ENCODE data around the gene XPO6.
A peak's percentile ranks its signal among the peaks of the same experiment; 100 is the strongest.

Gene XPO6

DNA sequence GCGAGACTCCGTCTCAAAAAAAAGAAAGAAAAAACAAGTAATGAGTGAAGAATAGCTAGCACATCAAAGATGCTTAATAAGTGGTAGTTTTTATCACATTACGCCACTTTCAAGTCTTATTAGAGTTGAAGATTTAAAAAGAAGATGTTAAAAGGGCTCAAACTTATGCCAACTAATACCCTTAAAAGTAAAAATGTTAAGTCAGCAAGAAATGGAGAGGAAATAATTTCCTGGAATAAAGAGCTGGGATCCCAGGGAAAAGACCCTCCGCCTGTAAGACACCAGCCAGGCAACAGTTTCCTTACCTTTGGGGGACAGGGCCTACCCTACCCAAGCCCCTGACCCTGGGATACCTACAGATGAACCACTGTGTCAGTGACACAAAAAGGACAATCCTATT lies 3.6 kb downstream of the XPO6 start:
- no peak for DNase-seq (ENCODE audit: low spot score)

DNA sequence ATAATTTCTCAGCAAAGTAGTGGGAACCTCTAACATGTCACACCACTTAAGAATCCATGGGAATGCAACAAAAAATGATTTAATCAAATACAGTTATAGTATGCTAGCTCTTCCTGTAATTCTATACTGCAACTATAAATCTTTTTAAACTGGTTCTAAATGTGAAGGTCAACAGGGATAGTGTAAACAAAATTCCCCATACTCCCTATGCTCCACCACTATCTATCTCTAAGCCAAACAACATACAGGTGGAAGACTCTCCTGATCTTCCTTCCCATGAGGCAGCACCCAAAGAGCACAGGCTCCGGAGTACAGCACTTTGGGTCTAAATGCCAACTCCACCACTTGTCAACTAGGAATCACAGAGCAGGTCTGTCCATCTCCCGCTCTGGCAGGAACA lies 4.4 kb downstream of the XPO6 start:
- DNase-seq (ENCODE audit: low spot score) = no peak

DNA sequence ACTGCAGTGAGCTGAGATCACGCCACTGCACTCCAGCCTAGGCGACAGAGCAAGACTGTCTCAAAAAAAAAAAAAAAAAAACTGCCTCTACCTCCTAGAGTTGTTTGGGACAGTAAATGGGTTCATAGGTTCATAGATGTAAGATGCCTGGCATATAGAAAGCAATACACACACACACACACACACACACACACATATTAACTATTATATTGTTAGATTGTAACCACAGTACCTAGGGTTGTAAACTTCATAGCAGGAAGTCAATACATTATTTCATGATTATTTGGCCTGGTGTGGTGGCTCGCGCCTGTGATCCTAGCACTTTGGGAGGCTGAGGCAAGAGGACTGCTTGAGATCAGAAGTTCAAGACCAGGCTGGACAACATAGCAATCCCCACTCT lies 5.8 kb downstream of the XPO6 start:
- no peak for DNase-seq (ENCODE audit: low spot score)

DNA sequence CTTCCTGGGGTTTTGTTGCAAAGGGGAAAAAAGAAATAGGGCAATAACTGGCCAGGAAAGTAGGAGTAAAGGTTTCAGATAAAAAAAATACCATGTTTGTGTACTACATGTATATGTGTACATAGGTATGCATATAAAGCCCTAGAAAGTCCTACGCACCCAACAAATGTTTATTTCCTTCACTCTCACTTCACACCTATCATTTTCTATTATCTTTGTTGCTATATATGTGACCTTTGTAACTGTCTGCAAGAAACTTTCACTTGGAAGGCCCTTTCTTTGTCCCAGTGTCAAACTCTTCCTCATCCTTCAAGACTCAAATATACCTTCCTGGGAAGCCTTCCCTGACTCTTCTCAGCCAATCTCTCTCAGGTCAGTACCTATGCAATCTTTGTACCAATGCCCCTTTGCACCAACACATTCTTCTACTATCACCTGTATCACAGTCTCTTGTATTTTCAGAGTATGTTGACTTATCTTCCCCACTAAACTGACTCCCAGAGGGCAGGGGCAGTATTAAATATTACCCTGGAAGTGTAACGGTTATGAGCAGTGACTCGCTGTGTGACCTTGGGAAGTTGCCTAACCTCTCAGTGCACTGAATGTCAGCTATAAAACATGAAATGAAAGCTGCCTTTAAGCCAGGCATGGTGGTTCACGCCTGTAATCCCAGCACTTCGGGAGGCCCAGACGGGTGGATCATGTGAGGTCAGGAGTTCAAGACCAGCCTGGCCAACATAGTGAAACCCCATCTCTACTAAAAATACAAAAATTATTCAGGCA lies 6.5 kb downstream of the XPO6 start:
- DNase-seq (ENCODE audit: low spot score) = no peak

DNA sequence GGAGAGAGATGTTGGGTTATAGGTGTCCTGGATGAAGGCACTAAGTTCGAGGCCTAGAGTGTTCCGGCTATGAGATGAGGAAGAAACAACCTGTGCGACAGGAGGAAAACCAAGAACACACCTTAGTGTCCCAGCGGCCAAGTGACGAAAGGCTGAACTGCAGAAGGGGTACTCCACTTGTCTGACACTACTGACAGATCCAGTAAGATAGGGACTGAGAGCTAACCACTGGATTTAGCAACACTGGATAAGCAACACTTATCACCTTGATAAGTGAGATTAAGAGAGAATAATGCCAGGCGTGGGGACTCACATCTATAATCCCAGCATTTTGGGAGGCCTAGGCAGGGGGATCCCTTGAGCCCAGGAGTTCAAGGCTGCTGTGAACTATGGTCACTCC lies 7.1 kb downstream of the XPO6 start:
- DNase-seq (ENCODE audit: low spot score) = no peak

DNA sequence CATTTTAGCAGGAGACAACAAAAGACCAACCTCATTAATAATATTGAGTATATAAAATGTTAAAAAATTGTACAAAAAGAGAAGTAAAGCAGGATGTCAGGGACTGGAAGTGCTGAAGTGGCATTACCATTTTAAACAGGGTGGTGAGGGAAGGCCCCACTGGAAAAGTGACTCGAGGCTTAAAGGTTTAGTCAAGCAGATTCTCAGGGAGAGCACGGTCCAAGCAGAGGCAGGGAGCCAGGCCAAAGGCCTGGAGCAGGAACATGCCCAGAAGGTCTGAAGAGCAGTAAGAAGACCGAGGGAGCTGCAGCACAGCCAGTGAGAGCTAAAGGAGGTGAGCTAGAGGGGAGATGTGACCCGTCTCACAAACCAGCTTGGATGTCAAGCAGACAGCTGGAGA lies 7.6 kb downstream of the XPO6 start:
- no peak for DNase-seq (ENCODE audit: low spot score)

DNA sequence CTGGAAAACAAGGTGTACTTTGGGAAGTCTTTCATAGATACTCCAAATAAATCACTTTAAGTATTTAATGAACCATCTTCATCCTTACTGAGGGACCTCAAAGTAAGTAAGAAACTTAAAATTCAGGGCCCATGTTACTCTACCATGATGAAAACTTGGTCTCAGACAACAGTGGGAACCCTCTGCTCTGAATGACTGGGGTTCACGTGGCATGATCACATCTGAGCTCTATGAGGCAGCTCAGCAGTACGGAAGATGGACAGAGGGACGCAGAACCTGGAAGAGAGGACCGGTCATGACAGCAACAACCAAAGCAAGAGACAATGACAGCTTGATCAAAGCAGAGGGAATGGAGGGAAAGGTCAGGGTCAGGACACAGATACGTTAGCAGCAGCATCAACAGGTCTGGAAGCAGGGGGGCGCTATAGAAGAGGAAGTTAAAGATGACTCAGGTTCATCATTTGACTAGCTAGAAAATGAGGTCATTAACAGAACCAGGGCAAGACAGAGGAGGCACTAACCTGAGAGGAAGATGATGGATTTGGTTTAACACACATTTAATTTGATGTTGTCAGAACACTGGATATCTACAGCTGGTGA lies 9.5 kb downstream of the XPO6 start:
- no peak for DNase-seq (ENCODE audit: low spot score)

DNA sequence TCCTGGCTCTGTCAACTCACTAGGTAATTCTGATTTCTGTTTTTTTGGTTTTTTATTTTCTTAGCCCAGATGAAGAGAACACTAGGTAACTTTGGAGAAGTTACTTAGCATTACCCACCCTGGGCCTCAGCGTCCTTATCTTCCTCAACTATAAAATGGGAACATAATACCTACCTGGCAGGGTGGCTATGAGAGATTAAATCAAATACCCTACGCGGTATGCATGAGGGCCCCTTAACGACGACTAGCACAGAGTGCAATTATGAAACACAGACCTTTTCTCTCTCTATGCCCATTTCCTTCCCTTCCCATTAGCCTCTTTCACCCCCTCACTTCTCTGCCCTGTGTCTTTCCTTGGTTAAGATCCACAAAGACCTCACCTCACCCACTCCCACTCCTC lies 11.1 kb downstream of the XPO6 start:
- DNase-seq (ENCODE audit: low spot score) = no peak

DNA sequence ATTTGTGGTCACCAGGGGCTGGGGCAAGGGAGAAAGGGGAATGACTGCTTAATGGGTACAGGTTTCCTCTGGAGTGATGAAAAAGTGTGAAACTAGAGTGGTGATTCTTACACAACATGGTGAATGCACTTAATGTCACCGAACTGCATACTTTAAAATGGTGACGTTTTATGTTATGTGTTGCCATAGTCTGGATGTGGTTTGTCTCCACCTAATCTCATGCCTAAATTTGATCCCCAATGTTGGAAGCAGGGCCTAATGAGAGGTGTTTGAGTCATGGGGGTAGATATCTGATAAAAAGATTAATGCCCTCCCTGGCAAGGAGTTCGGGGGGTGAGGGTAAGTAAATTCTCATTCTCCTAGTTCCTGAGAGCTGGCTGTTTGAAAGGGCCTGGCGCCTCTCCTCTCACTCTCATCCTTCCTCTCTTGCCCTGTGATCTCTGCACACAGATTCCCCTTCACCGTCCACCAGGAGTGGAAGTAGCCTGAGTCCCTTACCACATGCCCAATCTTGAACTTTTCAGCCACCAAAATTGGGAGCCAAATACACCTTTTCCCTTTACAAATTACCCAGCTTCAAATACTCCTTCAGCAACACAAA lies 15.3 kb downstream of the XPO6 start:
- DNase-seq (ENCODE audit: low spot score) = no peak

DNA sequence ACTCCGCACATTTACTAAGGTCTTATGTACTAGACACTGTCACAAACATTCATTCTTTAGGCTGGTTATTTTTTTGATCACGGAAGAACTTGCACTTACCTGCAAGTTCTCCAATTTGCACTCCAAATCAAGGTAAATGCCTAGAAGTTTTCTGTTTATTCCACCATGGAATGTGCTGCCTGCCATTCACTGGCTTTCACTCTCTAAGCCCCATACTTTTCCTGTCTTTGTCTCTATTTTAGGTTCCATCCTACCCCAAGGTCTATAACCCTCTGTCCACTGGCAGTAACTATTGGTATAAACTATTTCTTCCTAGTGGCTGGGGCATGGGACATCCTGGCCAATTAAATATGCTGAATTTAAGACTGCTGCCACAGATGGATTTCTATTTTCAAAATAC lies 15.9 kb downstream of the XPO6 start:
- no peak for DNase-seq (ENCODE audit: low spot score)

DNA sequence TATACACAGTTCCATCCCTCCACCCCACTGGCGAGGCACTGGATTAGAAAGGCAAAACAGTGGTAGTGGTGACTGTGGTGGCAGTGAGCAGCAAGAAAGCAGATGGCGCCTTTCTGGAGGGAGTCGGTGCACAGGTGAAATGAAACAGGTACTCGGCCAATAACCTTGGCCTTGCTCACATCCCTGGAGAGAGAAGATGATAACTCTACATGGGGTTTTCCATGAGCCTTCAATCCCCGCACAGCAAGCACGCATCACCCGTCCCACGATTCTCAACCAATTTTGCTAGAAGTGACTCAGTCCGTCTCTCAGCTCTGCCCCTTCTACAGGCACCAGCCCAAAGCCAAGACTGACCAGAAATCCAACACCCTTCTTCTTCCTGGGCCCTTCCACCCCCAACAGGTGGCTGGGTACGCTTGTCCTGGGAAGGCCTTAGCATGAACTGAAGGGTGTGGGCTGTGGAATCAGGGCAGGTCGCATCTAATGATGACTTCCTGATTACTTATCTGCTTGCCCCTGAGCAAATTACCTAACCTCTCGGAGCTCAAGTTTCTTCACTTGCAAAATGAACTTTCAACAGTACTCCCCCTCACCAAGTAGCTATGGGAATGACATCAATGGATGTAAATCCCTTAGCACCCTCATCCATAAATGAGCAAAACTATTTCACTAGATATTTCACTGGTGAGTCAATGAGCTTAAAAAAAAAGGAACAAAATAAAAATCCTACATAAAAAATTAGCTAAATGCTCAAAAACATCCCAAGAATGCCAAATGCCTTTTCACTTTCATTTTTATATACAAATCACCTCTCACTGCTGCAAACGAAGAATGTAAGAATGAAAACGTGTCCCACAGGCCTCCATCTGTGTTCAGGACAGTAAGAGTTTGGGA lies 18.0 kb downstream of the XPO6 start:
- no peak for DNase-seq (ENCODE audit: low spot score)

DNA sequence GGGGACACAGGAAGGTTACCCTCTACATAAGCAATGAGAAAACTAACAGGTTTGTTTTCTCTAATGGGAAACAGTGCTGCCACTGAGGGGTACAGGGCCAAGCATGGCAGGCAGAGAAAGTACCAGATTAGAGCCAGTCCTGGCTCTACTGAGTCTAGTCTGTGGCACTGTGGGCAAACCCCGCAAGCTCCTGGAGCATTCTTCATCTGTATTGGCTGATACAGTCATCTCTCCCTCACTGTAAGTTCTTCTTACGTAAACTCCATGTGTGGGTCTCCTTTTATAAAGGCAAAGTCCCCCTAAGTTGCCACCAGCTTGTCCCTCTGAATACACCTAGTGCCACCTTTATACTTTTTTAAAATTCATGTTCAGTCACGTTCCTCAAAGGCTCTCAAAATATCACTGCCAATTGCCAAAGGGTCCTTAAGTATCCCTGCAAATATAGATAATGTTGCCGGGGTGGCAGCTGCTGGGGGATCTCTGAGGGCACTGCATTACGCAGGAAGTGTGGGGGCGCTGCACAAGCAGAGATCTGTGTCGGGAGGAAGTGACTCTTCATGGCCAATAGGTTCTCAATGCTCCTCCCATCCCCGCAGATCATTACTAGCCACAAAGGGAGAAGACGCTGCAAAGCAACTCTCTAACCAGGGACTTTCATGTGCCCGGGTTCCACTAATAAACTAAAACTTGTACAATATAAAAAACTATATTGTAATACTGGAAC lies 18.8 kb downstream of the XPO6 start:
- peak; percentile 74 for DNase-seq (ENCODE audit: low spot score)

DNA sequence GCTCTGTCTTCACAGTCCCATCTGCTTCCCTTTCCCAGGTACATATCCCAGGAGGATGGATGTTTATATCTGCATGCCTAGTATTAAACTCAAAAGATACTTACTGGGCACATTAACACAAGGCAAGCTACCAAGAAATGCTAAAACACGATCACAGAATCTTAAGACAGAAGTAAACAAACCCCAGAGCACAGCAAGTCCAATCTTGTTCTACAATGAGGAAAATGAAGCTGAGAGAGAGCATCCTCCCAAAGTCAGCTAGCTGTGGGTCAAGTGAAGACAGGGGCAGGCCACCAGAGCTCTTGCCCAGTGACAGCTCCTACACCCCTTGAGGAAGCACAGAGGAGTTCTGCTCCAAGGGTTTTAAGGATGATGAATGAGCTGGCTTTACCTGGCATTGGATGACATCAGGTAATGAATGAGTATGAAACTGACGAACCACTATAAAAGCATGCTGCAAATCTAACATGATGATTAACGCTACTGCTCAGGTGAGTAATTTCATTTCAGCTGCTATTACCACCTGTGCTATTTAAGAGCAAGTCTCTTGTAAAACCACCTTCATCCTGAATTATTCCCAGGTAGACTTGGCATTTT lies 20.3 kb downstream of the XPO6 start:
- no peak for DNase-seq (ENCODE audit: low spot score)

DNA sequence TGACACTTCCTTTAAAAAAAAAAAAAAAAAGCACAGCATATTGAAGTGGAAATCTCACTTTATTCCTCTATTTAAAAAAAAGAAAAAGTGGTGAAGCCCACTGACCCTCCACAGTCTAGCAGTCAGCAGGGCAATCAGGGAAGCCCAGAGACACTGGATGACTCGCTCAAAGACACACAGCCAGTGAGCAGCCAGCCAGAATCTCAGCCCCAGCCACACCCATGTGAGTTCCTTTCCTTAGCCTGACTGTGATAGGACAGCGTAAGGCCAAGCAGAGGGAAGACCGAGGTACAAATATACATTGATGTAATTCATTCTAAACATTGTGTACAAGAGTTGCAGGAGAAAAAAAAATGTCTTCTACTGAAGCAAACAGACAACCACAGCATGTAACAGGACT lies 22.5 kb downstream of the XPO6 start:
- peak; percentile 52 for DNase-seq (ENCODE audit: low spot score)

DNA sequence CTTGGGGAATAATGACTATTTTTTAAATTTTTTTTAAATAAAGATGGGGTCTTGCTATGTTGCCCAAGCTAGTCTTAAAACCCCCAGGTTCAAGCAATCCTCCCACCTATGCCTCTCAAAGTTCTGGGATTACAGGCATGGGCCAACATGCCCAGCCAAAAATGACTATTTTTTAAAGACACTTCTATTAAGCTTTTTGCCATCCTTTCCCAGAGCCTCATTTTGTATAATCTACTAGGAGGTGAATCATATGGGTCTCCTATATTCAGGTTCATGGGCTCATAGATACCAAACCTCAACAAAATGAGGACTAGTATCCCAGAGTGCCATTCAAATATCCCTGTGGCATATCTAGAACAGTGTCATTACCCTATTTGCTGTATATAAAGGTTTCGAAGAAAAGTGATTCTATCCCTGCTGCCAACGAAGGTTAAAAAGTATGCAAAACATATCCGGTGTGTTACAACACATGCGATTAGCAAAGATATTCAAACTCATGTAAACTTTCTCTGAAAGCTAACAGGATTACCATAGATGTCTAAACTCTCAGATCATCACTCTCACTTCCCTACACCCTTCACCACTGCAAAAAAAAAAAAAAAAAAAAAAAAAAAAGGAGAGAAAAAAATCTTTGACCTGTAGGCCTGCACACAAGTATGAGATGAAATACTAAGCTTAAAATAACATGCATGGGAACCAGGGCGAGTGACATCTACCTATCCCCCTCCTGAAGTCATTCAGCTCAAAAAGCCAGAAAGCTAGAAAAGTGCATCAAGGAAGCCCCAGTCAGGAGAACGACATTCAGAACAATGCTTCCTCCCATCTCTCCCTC lies 23.5 kb downstream of the XPO6 start:
- no peak for DNase-seq (ENCODE audit: low spot score)

DNA sequence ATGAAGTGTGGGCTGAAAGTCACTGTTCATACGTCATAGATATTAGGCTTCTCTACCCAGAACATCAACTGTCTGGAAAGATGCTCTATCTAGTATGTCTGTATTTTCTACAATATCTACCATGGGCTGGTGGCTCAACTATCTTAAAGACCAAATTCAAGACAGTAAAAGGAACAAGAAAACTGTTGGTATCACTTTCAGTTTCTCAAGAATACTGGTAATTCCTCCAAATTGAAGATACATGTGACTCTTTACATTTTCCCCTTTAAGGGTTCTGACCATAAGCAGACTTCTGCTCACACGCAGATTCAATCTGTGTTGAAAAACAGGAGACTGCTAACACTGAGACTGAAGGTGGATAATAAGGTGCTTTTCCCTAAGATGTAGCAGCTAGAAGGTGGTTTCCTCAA lies 24.2 kb downstream of the XPO6 start:
- DNase-seq (ENCODE audit: low spot score) = no peak

DNA sequence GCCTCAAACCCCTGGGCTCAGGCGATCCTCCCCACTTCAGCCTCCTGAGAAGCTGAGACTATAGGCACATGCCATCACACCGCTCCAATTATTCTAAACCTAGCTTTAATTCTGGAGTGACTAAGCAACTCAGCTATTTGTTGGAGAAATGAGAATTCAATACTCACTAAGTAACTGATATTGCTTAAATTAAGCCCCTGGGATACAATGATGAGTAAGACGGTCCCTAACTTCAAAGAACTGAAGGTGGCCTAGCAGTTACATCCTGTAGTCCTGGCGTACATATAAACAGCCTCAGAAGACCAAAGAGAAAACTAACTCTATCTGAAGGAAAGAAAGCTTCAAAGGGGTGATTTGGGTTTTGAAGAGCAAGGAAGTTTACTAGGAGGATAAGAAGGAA lies 25.0 kb downstream of the XPO6 start:
- peak; percentile 46 for DNase-seq (ENCODE audit: low spot score)

DNA sequence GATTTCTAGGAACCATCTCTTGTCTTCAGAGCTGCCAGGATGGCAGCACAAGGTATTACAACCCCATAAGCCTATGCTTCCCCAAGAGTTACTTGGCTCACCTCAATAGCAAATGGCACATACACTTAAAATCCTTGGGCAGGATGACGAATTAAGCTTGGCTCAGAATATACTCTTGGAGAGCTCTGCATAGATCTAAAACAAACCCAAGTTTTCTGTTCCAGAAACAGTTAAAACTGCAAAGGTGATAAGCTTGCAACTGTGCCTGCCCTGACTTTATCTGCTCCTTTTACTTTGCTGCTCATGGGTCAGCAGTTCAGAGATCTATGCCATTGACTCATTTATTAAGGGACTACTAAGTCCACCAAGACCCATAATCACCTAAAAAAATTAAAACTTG lies 26.1 kb downstream of the XPO6 start:
- no peak for DNase-seq (ENCODE audit: low spot score)

DNA sequence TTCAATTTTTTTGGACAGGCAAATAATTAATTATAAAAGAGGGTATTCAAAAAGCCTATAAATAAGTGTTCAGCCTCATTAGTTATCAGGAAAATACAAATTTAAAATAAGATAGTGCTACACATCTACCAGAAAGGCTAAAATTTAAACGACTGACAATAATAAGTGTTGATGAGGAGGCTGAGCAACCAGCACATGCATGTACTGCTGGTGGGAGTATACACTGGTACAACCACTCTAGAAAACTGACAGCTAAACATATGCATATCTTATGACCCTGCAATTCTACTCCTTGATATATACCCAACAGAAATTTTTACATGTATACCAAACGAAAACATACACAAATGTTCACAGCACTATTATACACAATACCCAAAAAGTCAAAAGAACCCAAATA lies 27.1 kb downstream of the XPO6 start:
- DNase-seq (ENCODE audit: low spot score) = no peak

DNA sequence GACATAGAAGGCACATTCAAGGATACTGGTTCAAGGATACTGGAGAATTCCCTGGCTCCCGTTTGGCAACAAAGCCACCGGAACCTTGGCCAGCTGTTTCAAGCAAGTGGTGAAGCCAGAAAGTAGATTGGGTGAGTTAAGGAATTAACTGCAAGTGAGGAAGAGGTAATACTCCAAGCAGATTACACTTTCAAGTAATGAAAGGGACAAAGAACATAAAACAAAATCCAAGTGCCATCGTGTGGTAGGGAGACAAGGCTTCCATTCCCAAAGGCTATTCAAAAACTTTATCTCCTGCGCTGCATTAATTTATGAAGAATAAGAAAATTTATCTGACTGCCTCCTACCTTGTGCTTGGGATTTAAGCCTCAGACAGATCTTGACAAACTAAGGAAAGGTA lies 27.8 kb downstream of the XPO6 start:
- no peak for DNase-seq (ENCODE audit: low spot score)

DNA sequence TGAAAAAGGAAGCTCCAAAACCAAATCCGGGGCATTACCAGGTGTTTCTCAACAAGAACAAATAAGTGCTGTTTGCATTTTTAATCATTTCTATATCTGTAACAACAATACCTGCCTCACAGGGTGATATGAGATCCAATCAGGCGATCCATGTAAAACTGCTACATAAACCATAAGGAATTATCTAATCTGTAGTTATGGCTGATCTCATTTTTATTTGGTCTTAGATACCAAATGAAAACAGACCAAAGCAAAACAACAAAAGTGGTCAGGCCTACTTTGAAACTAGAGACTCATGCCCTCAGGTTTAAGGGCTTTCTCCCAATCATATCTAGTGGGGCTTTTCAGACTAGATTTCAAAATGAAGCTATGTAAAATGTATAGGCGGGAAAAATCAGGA lies 28.3 kb downstream of the XPO6 start:
- no peak for DNase-seq (ENCODE audit: low spot score)

Data from CD4-positive, alpha-beta T cell treated with Interleukin-15 for 4 hours (primary cell).